ENCODE measurements around the gene CREBRF. TPM values are rescaled to one million over a fixed set of nuclear protein-coding genes. Genes with fewer than 3 reads are reported as not detected.

CREBRF gene
- total RNA-seq (2022; extraction: Qiagen RNA extraction) = 1.6 to 2.4 TPM (median 2.3 TPM) in 5 replicates

GRCh38 chr5:173055983-173056782, at the start of gene CREBRF:
CREBRF (plus strand) TSS chr5:173056352; CDS start chr5:173080776, 24,424 bp downstream.

DNA sequence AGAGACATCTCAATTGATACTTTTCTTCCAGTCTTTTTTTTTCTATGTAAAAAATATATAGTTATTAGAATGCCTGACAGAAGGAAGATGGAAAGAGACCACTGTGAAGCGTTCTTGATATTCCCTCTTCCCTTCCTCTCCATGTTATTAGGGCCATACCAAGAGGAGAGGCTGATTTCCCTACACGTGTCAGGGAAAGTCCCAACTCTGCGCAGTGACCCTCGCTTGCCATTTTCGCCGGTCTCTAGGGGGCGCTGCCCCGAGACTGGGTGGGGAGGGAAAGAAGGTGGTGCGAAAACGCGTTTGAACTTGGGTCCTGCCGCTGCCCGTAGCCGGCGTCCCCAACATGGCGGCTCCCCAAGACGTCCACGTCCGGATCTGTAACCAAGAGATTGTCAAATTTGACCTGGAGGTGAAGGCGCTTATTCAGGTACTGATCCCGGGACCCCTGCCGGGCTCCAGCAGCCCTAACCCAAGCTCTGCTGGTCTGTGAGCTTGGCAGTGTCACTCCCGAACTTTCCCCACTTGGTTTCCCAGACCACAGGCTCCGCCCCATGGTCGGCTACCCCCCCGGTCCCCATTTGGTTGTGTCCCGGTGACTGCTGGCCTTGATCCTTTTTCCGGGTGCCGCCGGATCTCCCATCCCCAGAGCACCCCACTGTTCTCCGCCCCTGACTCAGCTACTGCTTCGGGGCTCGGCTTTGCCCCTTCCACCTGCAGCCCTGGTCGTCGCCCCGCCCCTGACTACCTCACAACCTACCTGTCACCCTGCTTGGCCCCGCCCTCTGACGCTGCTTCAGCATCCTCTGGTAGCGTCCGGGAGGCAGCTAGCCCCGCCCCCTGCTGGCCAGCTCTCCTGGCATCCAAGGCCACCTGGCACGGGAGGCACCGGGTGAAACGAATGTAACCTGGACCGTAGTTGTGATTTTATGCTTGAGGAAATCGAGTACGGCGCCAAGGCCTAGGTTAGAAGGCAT, 88.3 kb downstream of the CREBRF start, which contains the start of gene BNIP1:
Gene BNIP1, plus strand, starts transcription at position 332 of the 977 bp plus-strand sequence. Its CDS starts 15 bp downstream, at position 347.

Other genes starting within 250 kb of the CREBRF start
- gene ERGIC1, start 222.1 kb upstream of the CREBRF start, total RNA-seq (2022; extraction: Qiagen RNA extraction) = 265 to 331 TPM (median 320 TPM) in 5 replicates
- gene RPL26L1, start 96.9 kb upstream of the CREBRF start, total RNA-seq (2022; extraction: Qiagen RNA extraction) = 120 to 128 TPM (median 125 TPM) in 5 replicates
- 250 to 443 TPM (median 355 TPM) in 5 replicates for gene ATP6V0E1, start 72.6 kb upstream of the CREBRF start, total RNA-seq (2022; extraction: Qiagen RNA extraction)
- gene BNIP1, start 88.2 kb downstream of the CREBRF start, total RNA-seq (2022; extraction: Qiagen RNA extraction) = 16.1 to 19.5 TPM (median 16.5 TPM) in 5 replicates
- 9.8 to 16.3 TPM (median 15.3 TPM) in 5 replicates for gene NKX2-5, start 178.9 kb downstream of the CREBRF start, total RNA-seq (2022; extraction: Qiagen RNA extraction)

Measured in A549 treated with CORT108297 at 1 μM for 4 hours (cell line).